Peyer's patch (tissue), 4 donors: ENCODE data around the gene IL24. TPM values are rescaled to one million over a fixed set of nuclear protein-coding genes. Genes with fewer than 3 reads are reported as not detected.

Experiments
- DNase-seq, 3 donors: peaks; one replicate each; pipeline ENCODE4 v3.0.0-alpha.2; 2017 to 2019
- H3K27ac ChIP-seq, 4 donors: fragments of 200-600 bp; sonication (generic); one replicate each; pipeline ENCODE4 v1.5.1; 2016 to 2019
- H3K27me3 ChIP-seq, 2 donors: fragments of 200-600 bp; sonication (generic); one replicate each; pipeline ENCODE4 v1.5.1; 2019
- H3K36me3 ChIP-seq, 3 donors: fragments of 200-600 bp; sonication (generic); one replicate each; pipeline ENCODE4 v1.5.1; 2016 to 2019
- H3K4me1 ChIP-seq, 4 donors: fragments of 200-600 bp; sonication (generic); one replicate each; pipeline ENCODE4 v1.5.1; 2016 to 2019
- H3K4me3 ChIP-seq, 4 donors: fragments of 200-600 bp; sonication (generic); 1 replicate in 3 of 4; 2 replicates in 1 of 4; pipeline ENCODE4 v1.5.1; 2016 to 2019; ENCODE audit warnings: mild to moderate bottlenecking in 1 of 4
- H3K9me3 ChIP-seq, 4 donors: fragments of 200-600 bp; sonication (generic); one replicate each; pipeline ENCODE4 v1.5.1; 2016 to 2019; ENCODE audit warnings: mild to moderate bottlenecking in 1 of 4
- POLR2A ChIP-seq, 2 donors: fragments of 450-650 bp; IDR thresholded peaks; one replicate each; pipeline ENCODE4 v1.5.1; 2017; ENCODE audit warnings: antibody characterized with exemption in 2 of 2, mild to moderate bottlenecking in 2 of 2, moderate library complexity in 2 of 2
- total RNA-seq, 4 donors: library from RNA; depleted of rRNA; stranded (reverse); fragments of >200 nt; gene quantifications; one replicate each; pipeline ENCODE4 v1.1.0, GENCODE V29; 2016
- TF ChIP-seq, protein P1 (sequence below), 6 experiments: fragments of 450-650 bp in 4 of 6; fragments of 200-600 bp in 2 of 6; sonication (generic) in 1 of 6; IDR thresholded peaks; one replicate each; pipeline ENCODE4 v1.5.1; 2017 to 2019; ENCODE audit warnings: antibody characterized with exemption in 6 of 6, mild to moderate bottlenecking in 3 of 6, moderate library complexity in 1 of 6

Gene IL24
- total RNA-seq, 4 donors from 2014 or later = not detected

DNA sequence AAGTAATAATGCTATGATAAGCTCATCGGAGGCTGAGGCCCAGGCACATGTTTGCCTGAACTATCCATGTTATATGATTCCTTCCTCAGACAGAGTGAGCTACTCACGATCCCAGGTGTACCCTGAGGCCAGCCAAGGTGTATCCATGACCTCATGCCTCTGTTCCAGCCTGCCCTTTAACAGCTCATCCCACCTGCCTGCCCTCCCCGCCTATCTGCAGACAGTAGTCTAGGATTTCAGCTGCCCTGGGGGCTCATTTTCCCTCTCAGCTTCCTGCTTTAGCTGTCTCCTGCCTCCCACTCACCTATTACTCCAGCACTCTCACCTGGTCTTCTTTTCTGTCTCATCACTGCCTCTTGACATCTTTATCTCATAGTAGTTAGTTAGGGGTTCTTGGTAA, 1.9 kb upstream of the IL24 start:
- peaks cover 0 to 12% (median 0%) of the 10 kb centered on the region in 4 donors for H3K4me1 ChIP-seq
- no peak overlapping the region for H3K27ac ChIP-seq
- H3K4me3 ChIP-seq = no peak overlapping the region
- TF ChIP-seq POLR2A (IDR thresholded peaks at IDR 0.05) = no peak
- TF ChIP-seq, protein P1, sequence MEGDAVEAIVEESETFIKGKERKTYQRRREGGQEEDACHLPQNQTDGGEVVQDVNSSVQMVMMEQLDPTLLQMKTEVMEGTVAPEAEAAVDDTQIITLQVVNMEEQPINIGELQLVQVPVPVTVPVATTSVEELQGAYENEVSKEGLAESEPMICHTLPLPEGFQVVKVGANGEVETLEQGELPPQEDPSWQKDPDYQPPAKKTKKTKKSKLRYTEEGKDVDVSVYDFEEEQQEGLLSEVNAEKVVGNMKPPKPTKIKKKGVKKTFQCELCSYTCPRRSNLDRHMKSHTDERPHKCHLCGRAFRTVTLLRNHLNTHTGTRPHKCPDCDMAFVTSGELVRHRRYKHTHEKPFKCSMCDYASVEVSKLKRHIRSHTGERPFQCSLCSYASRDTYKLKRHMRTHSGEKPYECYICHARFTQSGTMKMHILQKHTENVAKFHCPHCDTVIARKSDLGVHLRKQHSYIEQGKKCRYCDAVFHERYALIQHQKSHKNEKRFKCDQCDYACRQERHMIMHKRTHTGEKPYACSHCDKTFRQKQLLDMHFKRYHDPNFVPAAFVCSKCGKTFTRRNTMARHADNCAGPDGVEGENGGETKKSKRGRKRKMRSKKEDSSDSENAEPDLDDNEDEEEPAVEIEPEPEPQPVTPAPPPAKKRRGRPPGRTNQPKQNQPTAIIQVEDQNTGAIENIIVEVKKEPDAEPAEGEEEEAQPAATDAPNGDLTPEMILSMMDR (IDR thresholded peaks at IDR 0.05) = no peak
- H3K36me3 ChIP-seq = no peaks in the 10 kb centered on the region
- H3K9me3 ChIP-seq = no peaks in the 10 kb centered on the region
- H3K27me3 ChIP-seq = no peaks in the 10 kb centered on the region
- no peak for DNase-seq

DNA sequence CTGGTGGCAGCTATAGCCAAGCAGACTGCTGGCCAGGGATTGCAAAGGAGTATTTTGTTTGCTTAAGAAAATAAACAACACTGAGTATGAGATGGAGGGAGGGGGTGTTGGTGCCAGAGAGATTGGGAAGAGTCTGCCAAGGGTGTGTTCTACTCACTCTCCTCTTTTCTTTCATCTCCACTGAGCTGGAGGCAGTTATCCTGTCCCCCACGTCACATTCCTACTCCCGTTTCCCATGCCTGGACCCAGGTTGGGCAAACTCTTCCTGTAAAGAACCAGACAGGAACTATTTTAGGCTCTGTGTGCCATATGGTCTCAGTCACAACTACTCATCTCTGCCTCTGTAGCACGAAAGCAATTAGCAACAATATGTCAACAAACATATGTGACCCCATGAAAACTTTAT, 1.4 kb upstream of the IL24 start:
- Histone ChIP-seq H3K27ac (no peak overlapping the region), H3K4me1 (peaks cover 0 to 7% (median 0%) of the 10 kb centered on the region in 4 donors), H3K4me3 (no peak overlapping the region), H3K27me3 (no peaks in the 10 kb centered on the region), H3K9me3 (no peaks in the 10 kb centered on the region), H3K36me3 (no peaks in the 10 kb centered on the region)
- DNase-seq = no peak
- no peak for TF ChIP-seq POLR2A (IDR thresholded peaks at IDR 0.05)
- TF ChIP-seq, protein P1 (IDR thresholded peaks at IDR 0.05) = no peak

DNA sequence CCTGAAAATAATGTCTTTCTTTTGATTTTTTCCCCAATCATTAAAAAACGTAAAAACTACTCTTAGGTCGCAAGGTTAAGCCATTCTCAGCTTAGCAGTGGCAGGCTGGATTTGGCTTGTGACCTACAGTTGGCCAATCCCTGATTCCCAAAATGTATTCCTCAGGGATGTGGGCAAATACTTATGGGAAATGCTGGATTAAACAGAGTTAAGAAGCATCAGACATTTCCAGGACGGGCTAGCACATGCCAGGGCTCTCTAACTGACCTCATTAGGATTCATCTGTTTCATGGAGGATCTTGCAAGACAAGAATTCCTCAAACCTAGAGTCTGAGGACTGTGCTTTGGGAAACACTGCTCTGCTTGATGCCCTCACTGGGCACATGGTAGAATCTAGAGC, 982 bp upstream of the IL24 start:
- DNase-seq = no peak
- Histone ChIP-seq H3K9me3 (no peaks in the 10 kb centered on the region), H3K27me3 (no peaks in the 10 kb centered on the region), H3K4me1 (peaks cover 0 to 3% (median 0%) of the 10 kb centered on the region in 4 donors), H3K36me3 (no peaks in the 10 kb centered on the region), H3K4me3 (no peak overlapping the region), H3K27ac (no peak overlapping the region)
- no peak for TF ChIP-seq POLR2A (IDR thresholded peaks at IDR 0.05)
- TF ChIP-seq, protein P1 (IDR thresholded peaks at IDR 0.05) = no peak

DNA sequence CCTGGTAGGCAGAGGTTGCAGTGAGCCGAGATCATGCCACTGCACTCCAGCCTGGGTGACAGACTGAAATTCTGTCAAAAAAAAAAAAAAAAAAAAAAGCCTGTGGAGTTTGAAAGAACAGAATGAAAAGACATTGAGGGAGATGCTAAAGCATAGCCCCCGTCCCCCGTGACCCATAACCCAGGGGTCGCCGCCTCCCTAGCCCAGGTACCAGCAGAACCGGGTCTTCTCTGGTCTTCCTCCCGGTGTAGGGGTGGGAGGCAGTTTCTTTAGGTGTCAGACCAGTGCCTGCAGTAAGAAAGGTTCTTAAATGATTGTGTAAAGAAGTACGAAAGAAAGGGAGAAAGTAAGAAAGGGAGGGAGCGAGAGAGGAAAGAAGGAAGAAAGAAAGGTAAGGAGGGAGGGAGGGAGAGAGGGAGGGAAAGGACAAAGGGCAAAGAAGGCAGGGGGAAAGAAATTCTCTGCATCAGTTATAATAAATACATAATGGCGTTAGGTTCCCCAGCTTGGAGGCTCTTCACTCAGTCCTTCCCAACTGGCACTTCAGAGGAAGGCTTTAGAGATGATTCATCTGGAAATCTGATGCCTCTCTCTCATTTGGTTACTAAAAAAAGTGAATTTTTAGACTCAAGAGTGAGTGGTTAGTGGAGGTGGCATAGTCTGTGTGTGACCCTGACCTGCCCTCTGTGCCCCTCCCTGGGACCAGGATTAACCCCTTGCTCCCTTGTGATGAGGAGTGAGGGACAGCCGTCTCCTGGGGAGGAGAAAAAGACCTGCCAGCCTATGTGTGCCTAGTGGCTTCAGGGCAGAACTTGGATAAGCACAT, 1.1 kb downstream of the IL24 start:
- no peak for DNase-seq
- no peak for TF ChIP-seq POLR2A (IDR thresholded peaks at IDR 0.05)
- TF ChIP-seq, protein P1 (IDR thresholded peaks at IDR 0.05) = no peak
- Histone ChIP-seq H3K9me3 (no peaks in the 10 kb centered on the region), H3K36me3 (no peaks in the 10 kb centered on the region), H3K27ac (no peak overlapping the region), H3K4me1 (no peaks in the 10 kb centered on the region), H3K27me3 (no peaks in the 10 kb centered on the region), H3K4me3 (no peak overlapping the region)

DNA sequence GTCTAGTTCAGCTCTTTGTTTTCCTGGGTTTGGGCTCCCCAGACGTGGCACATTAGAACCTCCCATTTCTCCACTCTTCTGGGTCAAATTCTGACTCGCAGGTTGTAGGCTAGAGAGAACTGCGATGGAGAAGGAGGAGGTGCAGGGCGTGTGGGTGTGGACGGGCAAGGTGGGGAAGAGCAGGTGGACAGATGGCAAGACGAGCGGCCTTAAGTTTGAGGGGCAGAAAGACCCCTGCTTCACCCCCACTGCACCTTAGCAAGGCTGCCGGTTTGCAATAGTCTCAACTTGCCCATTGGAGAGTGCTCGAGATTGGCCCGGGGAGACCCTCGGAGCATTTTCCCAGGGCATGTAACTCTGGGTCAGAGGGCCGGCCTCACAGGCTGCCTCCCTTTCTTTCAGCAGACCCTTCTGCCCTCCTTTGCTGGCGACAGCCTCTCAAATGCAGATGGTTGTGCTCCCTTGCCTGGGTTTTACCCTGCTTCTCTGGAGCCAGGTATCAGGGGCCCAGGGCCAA, 1.7 kb downstream of the IL24 start:
- Histone ChIP-seq H3K36me3 (no peaks in the 10 kb centered on the region), H3K27ac (no peak overlapping the region), H3K27me3 (no peaks in the 10 kb centered on the region), H3K9me3 (no peaks in the 10 kb centered on the region), H3K4me1 (no peaks in the 10 kb centered on the region), H3K4me3 (no peak overlapping the region)
- TF ChIP-seq, protein P1 (IDR thresholded peaks at IDR 0.05) = no peak
- TF ChIP-seq POLR2A (IDR thresholded peaks at IDR 0.05) = no peak
- DNase-seq = no peak
